Activated naive CD4-positive, alpha-beta T cell treated with anti-CD3 and anti-CD28 coated beads, Interleukin-2, amount 50 U/mL, for 16 hours (primary cell): ENCODE data around the gene MRPL44.

Source experiments
- DNase-seq: peaks from one replicate; pipeline ENCODE4 v3.0.0-alpha.2; 2020

Gene MRPL44

DNA sequence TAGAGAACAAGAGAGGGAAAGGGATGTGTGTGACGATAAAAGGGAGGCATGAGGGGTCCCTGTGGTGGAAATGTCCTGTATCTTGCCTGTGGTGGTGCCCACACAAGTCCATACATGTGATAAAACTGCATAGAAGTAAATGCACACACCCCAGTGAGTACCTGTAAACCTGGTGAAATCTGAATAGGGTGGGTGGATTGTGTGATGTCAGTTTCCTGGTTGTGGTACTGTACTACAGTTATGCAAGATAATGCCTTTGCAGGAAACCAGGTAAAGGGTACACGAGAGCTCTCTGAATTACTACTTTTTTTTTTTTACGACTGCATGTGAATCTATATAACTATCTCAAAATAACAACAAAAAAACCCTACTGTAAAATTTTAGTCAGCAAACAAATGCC lies 59.7 kb downstream of the MRPL44 start:
- DNase-seq, result no peak
